GM23338 (cell line): ENCODE measurements around the gene RPS14. TPM values are rescaled to one million over a fixed set of nuclear protein-coding genes. Genes with fewer than 3 reads are reported as not detected.

Source experiments
- EZH2 ChIP-seq: fragments of 200-600 bp; sonication (generic); IDR thresholded peaks from one replicate; pipeline ENCODE4 v1.8.0; 2017; ENCODE audit warnings: antibody characterized with exemption, mild to moderate bottlenecking, low read depth; ENCODE audit not compliant: unreplicated experiment
- POLR2AphosphoS5 ChIP-seq: IDR thresholded peaks from 2 replicates; pipeline ENCODE4 v1.6.1; 2016; ENCODE audit warnings: antibody characterized with exemption, low read depth
- ZNF114 ChIP-seq: fragments of 250-450 bp; sonication (Bioruptor Pico); IDR thresholded peaks from 2 replicates; pipeline ENCODE4 v1.5.0; 2020; ENCODE audit warnings: mild to moderate bottlenecking, moderate library complexity
- polyA plus RNA-seq: library from polyadenylated mRNA; unstranded; fragments of >200 nt; fragmentation: Nextera tagmentation; extraction: Ambion mirVana; gene quantifications from 2 replicates; pipeline ENCODE4 v1.2.1, GENCODE V29; 2016
- total RNA-seq: library from RNA; depleted of rRNA; stranded (reverse); fragments of >200 nt; shearing (Covaris generic); gene quantifications from 2 replicates; pipeline ENCODE4 v1.2.3, GENCODE V29; 2014
- TF ChIP-seq, protein P1 (sequence below): fragments of 250-450 bp; sonication (Bioruptor Pico); IDR thresholded peaks from 2 replicates; pipeline ENCODE4 v1.5.0; 2020; ENCODE audit warnings: mild to moderate bottlenecking, moderate library complexity
- TF ChIP-seq, protein P2 (sequence below): IDR thresholded peaks from 2 replicates; pipeline ENCODE4 v1.6.1; 2016; ENCODE audit warnings: antibody characterized with exemption
- TF ChIP-seq, protein P3 (sequence below): IDR thresholded peaks from one replicate; pipeline ENCODE4 v1.6.1; 2018; ENCODE audit warnings: antibody characterized with exemption; ENCODE audit not compliant: unreplicated experiment

RPS14 gene
- total and polyA plus RNA-seq, 2 experiments from 2014 or later = 1,443 to 2,790 TPM

DNA sequence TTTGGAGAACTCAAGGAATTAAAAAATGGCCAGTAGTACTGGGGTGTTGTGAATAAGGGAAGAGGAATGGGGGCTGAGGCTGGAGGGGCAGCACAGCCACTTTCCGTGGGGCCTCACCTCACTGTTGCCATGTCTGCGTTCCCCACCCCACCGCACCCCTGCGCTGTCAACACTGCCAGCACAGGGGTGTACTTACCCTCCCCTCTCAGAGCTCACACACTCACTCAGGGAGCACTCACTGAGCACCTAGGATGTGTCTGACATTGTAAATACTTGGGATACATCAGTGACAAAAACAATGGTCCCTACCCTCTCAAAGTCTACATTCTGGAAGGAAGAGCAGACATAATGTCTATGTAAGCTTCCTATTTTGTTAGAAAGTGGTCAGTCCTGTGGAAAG, 3.4 kb upstream of the RPS14 start (continued):
- TF ChIP-seq, protein P1, sequence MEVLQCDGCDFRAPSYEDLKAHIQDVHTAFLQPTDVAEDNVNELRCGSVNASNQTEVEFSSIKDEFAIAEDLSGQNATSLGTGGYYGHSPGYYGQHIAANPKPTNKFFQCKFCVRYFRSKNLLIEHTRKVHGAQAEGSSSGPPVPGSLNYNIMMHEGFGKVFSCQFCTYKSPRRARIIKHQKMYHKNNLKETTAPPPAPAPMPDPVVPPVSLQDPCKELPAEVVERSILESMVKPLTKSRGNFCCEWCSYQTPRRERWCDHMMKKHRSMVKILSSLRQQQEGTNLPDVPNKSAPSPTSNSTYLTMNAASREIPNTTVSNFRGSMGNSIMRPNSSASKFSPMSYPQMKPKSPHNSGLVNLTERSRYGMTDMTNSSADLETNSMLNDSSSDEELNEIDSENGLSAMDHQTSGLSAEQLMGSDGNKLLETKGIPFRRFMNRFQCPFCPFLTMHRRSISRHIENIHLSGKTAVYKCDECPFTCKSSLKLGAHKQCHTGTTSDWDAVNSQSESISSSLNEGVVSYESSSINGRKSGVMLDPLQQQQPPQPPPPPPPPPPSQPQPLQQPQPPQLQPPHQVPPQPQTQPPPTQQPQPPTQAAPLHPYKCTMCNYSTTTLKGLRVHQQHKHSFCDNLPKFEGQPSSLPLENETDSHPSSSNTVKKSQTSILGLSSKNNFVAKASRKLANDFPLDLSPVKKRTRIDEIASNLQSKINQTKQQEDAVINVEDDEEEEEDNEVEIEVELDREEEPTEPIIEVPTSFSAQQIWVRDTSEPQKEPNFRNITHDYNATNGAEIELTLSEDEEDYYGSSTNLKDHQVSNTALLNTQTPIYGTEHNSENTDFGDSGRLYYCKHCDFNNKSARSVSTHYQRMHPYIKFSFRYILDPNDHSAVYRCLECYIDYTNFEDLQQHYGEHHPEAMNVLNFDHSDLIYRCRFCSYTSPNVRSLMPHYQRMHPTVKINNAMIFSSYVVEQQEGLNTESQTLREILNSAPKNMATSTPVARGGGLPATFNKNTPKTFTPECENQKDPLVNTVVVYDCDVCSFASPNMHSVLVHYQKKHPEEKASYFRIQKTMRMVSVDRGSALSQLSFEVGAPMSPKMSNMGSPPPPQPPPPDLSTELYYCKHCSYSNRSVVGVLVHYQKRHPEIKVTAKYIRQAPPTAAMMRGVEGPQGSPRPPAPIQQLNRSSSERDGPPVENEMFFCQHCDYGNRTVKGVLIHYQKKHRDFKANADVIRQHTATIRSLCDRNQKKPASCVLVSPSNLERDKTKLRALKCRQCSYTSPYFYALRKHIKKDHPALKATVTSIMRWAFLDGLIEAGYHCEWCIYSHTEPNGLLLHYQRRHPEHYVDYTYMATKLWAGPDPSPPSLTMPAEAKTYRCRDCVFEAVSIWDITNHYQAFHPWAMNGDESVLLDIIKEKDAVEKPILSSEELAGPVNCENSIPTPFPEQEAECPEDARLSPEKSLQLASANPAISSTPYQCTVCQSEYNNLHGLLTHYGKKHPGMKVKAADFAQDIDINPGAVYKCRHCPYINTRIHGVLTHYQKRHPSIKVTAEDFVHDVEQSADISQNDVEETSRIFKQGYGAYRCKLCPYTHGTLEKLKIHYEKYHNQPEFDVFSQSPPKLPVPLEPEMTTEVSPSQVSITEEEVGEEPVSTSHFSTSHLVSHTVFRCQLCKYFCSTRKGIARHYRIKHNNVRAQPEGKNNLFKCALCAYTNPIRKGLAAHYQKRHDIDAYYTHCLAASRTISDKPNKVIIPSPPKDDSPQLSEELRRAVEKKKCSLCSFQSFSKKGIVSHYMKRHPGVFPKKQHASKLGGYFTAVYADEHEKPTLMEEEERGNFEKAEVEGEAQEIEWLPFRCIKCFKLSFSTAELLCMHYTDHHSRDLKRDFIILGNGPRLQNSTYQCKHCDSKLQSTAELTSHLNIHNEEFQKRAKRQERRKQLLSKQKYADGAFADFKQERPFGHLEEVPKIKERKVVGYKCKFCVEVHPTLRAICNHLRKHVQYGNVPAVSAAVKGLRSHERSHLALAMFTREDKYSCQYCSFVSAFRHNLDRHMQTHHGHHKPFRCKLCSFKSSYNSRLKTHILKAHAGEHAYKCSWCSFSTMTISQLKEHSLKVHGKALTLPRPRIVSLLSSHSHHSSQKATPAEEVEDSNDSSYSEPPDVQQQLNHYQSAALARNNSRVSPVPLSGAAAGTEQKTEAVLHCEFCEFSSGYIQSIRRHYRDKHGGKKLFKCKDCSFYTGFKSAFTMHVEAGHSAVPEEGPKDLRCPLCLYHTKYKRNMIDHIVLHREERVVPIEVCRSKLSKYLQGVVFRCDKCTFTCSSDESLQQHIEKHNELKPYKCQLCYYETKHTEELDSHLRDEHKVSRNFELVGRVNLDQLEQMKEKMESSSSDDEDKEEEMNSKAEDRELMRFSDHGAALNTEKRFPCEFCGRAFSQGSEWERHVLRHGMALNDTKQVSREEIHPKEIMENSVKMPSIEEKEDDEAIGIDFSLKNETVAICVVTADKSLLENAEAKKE (CRISPR knock-in tag) = no peak
- no peak for TF ChIP-seq EZH2
- TF ChIP-seq, protein P2, sequence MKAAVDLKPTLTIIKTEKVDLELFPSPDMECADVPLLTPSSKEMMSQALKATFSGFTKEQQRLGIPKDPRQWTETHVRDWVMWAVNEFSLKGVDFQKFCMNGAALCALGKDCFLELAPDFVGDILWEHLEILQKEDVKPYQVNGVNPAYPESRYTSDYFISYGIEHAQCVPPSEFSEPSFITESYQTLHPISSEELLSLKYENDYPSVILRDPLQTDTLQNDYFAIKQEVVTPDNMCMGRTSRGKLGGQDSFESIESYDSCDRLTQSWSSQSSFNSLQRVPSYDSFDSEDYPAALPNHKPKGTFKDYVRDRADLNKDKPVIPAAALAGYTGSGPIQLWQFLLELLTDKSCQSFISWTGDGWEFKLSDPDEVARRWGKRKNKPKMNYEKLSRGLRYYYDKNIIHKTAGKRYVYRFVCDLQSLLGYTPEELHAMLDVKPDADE = no peak
- TF ChIP-seq POLR2AphosphoS5 = no peak
- no peak for TF ChIP-seq ZNF114 (CRISPR knock-in tag)
- TF ChIP-seq, protein P3, sequence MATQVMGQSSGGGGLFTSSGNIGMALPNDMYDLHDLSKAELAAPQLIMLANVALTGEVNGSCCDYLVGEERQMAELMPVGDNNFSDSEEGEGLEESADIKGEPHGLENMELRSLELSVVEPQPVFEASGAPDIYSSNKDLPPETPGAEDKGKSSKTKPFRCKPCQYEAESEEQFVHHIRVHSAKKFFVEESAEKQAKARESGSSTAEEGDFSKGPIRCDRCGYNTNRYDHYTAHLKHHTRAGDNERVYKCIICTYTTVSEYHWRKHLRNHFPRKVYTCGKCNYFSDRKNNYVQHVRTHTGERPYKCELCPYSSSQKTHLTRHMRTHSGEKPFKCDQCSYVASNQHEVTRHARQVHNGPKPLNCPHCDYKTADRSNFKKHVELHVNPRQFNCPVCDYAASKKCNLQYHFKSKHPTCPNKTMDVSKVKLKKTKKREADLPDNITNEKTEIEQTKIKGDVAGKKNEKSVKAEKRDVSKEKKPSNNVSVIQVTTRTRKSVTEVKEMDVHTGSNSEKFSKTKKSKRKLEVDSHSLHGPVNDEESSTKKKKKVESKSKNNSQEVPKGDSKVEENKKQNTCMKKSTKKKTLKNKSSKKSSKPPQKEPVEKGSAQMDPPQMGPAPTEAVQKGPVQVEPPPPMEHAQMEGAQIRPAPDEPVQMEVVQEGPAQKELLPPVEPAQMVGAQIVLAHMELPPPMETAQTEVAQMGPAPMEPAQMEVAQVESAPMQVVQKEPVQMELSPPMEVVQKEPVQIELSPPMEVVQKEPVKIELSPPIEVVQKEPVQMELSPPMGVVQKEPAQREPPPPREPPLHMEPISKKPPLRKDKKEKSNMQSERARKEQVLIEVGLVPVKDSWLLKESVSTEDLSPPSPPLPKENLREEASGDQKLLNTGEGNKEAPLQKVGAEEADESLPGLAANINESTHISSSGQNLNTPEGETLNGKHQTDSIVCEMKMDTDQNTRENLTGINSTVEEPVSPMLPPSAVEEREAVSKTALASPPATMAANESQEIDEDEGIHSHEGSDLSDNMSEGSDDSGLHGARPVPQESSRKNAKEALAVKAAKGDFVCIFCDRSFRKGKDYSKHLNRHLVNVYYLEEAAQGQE = no peak
